M059J (cell line): ENCODE results near the gene RIN3. TPM values are rescaled to one million over a fixed set of nuclear protein-coding genes. Genes with fewer than 3 reads are reported as not detected.

ENCODE experiments used
- DNase-seq: peaks from one replicate; pipeline ENCODE4 v3.0.0-alpha.2; 2012; ENCODE audit warnings: low read depth
- total RNA-seq: library from RNA; depleted of rRNA; stranded (reverse); fragments of >200 nt; shearing (Covaris generic); gene quantifications from 2 replicates; pipeline ENCODE4 v1.2.3, GENCODE V29; 2014

The RIN3 gene
- total RNA-seq, 1 experiment from 2014 or later, result 1.1 TPM

GRCh38 chr14:92688434-92689375, 175.1 kb downstream of the RIN3 start:
- no peak for DNase-seq

GRCh38 chr14:92690171-92691011, 176.8 kb downstream of the RIN3 start:
- DNase-seq, result peak; percentile 63

DNA sequence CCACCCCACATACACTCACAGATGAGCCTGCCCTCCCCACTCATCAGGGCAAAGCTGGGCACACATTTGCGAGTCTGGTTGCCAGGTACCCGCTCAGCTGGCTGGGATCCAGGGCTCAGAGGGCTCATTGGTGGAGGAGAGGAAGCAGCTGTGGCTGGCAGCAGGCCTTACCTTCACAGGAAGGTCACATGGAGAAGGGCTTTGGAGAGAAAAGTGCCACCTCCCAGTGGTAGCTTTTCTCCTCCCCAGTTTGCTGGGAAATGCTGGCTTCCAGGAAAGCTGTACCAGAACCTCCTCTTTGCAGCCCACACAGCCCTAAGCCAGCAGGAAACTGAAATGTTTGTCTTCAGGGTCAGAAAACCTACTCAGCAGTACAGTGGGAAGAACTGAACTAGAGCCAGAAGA, 179.2 kb downstream of the RIN3 start:
- peak; percentile 47 for DNase-seq

DNA sequence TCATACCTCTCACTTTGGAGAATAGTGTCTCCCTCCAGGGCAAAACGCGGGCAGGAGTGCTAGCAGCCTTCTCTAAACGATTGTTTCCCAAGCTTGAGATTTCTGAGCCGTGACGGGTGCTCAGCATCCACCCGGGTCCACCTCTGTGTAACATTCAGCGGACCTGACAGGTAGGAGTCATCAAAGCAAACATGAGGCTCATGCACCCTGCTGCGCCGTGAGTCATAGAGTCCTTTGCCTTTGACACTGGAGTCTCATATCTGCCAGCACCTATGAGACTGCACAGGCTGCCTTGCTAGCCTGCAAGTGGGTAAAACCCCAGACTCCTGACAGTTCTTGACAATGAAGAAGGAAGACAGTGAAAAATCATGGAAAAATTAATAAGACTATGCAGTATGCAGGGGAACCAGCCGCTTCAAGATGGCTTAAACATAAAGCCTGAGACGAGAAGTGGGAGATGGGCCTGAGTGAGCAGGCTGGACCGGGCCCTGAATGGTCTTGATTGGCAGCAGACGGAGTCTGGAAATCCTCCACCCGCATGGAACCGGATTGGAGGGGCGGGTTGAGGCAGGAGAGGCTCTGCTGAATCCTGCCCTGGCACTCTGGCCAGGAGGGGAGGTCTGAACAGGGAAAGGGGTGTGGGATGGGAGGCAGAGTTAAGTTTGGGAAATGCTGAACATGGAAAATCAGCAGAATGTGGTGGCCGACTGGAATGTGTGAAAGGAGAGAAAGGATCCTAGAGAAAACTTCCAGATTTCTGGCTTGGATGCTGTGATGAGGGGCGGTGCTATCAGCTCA, 180.6 kb downstream of the RIN3 start:
- no peak for DNase-seq

DNA sequence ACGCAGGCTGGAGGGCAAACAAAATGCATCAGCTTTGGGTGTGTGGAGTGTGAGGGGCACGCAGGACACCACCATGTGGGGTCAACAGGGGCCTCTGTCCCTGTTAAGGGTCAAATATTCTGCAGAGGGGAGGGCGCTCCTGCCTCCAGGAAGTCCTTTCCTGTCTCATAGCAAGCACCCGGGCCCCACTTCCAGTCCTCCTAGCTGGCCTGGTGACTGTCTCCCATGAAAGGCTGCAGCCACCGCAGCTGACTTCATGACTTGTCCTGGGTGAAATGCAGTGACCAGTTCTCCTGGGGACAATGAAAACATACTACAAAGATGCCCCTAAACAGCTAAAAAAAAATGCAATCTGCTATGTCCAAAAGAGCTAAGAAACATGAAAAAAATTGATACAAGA, 181.2 kb downstream of the RIN3 start:
- DNase-seq, result no peak

- no peak for DNase-seq
Observed at GRCh38 chr14:92695562-92695961, 182.0 kb downstream of the RIN3 start.

DNA sequence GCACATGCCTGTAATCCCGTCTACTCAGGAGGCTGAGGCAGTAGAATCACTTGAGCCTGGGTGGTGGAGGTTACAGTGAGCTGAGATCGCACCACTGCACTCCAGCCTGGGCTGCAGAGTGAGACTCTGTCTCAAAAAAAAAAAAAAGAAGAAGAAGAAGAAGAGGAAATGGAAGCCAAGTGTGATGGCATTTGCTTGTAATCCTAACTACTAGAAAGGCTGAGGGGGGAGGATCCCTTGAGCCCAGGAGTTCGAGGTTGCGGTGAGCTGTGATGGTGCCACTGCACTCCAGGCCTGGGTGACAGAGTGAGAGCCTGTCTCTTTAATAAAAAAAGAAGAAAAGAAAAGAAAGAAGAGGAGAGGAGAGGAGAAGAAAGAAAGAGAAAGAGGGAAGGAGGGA, 182.8 kb downstream of the RIN3 start:
- DNase-seq, result no peak

DNA sequence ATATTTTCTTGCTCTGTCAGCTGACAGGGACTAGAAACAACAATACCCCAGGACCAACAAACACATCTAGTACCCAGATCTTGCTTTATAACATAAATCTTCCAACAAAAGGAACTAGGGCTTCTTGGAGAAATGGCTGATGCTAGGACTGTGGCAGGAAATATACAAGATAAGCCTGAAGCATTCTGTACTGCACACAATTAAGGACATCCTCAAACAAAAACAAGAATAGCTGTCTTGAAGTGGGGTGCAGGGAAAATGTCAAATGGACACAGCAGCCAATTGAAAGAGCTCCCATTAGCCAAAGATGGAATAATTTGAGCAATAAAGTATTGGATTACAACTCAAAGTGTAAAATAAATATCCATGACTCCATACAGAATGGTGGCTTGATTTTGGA, 184.8 kb downstream of the RIN3 start:
- DNase-seq, result no peak

- DNase-seq, result no peak
Observed at GRCh38 chr14:92701826-92702225, 188.2 kb downstream of the RIN3 start.

GRCh38 chr14:92702441-92702918, 188.9 kb downstream of the RIN3 start:
- no peak for DNase-seq

GRCh38 chr14:92703516-92703915, 189.9 kb downstream of the RIN3 start:
- no peak for DNase-seq

DNA sequence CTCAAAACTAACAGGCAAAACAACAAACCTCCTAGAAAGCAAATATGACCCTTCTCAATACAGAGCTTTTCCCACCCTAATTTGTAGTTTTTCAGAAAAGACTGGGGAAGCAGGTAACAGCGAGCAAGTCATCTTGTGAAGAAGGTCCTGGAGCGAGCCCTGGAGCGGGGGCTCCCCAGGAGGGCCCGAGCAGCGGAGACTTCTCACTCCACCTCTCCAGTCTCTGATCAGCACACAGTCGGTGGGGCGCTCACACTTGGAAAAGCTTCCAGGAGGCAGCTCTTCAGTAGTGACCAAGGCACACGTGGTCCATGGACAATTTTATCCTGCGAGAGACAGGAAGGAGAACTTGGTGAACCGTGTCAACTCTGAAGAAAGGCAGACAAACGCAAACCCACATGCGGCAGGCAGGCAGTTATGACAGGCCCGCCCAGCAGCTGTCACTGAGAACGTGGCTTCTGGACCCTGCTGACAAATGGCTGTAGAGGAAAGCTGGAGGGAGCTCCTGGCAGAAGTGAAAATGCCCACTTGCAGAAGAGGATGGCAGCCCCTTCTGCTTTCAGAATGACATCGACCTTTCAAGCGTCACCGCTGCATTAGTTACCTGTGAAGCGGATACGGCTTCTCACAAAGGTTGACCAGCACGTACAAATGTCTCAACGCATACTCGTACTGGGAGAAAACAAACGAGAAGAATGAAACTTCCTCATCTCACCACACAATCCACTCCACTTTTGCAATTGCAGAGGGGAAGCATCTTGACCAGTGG, 190.6 kb downstream of the RIN3 start:
- no peak for DNase-seq

GRCh38 chr14:92704821-92705220, 191.2 kb downstream of the RIN3 start:
- DNase-seq, result no peak

GRCh38 chr14:92706386-92706785, 192.8 kb downstream of the RIN3 start:
- DNase-seq, result no peak

DNA sequence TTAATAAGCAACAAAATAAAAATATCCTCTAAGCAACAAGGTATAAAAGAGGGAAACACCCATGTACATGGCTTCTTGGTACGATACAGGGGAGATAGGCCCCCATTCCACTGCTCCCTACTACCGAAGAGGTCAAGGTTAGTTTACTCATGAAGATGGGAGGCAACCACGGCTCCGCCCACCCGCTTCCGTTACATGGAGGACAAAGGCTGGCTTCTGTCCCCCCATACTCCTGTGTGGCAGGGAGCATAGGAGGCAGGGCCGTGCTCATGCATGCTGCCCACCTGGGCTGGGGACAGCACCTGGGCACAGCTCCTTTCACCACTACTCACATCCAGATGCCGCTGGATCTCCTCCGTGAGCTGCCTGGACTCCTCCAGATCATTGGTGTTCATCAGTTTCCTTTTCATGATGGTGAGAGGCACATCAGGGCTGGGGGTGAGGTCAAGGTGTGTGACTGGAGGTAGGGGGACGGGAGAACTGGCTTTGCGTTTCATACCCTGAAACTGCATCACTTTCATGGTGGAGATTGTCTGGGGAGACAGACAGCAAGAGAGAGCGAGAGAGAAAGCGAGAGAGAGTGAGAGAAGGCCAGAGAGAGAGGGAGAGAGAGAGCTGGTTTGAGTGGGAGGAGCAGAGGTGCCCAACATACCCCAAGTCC, 195.9 kb downstream of the RIN3 start:
- DNase-seq, result no peak

DNA sequence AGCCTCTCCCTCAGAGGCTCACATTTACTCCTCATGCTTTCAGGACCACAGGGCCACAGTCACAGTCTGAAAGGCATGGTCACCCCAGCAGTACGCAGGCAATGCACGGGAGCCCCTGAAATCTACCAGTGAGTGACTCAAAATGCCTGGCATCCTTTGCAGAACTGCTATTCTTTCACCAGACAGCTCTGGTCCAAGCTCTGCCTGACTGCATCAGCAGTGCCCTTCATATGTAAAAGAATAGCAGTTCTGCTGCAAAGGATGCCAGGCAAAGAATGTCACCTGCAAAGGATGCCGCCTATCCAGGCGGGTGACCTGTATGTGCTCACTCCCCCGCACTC, 196.4 kb downstream of the RIN3 start:
- DNase-seq, result no peak

DNA sequence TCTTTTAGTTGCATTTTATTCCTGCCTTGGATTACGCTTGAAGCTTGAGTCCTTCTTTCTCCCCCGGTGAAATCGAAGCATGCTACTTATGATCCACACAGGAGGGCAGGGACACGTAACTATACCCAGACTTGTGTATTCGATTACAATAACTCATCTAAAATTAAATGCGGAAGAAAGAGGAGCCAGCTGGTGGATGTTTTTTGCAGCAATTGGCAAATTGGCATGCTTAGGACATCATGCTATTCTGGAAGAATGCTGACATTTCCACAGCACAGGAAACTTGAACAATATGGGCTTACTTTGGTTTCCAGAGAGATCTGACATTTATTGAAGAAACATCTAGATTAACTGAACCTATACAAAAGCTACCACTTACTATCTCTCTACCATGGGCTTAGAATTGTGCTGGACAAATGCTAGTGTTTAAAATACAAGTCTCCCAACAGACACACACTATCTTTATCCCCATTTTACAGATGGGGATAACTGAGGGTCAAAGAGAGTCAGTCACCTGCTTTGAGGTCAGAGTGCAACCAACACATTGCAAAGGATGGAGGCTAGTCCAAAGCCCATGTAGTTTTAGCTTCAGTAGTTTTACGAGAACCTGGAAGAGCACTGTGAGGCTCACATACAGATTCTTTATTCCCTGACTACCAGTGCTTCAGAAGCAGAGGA, 198.5 kb downstream of the RIN3 start:
- no peak for DNase-seq

- no peak for DNase-seq
Observed at GRCh38 chr14:92712654-92713051, 199.1 kb downstream of the RIN3 start.

- peak; percentile 56 for DNase-seq
Observed at GRCh38 chr14:92714739-92715307, 201.2 kb downstream of the RIN3 start.

GRCh38 chr14:92716131-92716530, 202.6 kb downstream of the RIN3 start:
- no peak for DNase-seq
